CD4-positive, alpha-beta T cell treated with Interleukin-17A for 1 hour (primary cell): ENCODE results near the gene ARHGAP10.
A peak's percentile ranks its signal among the peaks of the same experiment; 100 is the strongest.
"Not testable (repeated sequence)": the region's sequence is repeated elsewhere in the genome, so short reads cannot be mapped to it uniquely, and the experiment has no call there.

Source experiments
- DNase-seq: peaks from one replicate; pipeline ENCODE4 v3.0.0-alpha.2; 2020

ARHGAP10 gene

DNA sequence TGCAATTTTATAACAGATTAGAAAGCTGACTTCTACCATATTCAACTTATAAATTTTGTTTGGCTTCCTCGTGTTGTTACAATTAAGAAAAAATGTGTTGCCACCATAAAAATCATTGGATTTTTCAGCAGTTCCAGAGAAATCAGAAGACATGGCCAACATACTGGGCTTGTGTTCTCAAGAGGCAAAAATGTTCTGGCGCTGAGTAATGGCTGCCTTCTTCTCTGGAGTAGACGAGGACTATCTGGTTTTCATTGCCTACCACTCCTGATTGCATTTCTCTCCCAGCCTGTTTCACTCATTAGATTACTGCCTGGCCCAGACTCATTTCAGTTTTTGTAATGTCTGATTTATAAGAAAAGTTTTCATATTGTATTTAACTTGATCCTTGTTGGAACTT lies 122.3 kb downstream of the ARHGAP10 start:
- DNase-seq = no peak

DNA sequence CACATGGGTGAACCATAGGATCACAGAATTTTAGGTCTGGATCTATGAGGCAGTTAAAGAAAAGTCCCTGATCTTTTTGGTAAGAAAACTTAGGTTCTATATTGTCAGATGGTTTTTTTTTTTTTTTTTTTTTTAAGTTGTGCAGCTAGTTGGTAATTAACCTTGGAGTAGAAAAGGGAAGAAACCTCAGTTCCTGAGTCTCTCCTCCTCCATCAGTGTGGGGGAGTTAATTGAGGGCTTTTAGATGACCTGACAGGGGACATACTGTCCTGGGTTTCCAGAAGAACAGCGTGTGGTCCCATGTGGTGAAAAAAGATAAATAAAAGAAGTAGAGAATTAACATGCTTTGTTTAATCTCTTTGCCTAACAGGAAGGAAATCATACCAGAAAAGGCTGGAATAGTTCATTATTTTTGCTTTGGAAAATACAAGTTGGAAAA lies 123.7 kb downstream of the ARHGAP10 start:
- DNase-seq = no peak

DNA sequence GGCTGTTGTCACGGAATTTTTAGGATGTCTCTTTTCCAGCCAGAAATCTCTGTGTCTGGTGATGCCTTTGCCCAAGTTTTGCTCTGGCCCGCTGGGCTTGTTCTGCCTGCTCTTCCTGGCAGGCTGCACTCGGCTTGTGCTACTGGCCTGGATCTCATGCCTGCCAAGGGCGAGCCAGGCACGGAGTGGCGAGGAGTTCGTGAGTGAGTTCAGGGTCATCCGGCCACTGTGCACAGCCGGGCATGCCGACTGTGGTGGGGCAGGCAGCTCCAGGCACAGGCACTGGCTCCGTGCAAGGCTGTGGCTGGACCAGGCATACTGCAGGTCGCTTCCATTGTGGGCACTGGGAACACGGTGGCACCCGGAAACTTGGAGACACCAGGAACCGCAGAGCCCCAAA lies 129.1 kb downstream of the ARHGAP10 start:
- no peak for DNase-seq

DNA sequence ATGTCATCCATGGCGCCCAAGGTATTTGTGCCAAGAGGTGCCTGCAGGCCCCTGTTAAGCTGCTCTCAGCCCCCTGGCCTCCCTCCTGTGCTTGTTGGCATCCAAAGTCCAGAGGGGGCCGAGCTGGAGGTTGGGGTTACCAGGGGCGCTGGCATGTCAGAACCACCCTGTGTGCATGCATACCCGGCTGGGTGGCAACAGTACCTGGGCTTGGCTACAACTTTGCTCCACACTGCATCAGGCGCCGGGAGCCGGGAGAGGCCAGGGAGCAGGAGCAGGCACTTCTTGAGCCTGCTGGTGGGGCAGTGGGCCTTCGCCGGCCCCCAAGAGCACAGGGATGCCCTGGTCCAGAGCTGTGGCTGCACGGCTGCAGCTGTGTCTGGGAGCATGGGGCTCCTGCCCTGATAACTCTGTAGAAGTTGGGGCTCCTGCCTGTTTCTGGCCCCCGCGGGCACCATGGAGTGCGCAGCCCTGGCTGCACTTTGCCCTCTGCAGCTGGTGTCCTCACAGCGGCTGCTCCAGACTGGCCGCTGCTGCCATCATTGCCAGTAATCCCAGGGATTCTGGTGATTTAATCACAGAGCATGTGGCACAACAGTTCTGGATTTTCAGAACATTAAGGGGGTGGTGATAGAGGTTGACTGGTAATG lies 130.3 kb downstream of the ARHGAP10 start:
- no peak for DNase-seq

DNA sequence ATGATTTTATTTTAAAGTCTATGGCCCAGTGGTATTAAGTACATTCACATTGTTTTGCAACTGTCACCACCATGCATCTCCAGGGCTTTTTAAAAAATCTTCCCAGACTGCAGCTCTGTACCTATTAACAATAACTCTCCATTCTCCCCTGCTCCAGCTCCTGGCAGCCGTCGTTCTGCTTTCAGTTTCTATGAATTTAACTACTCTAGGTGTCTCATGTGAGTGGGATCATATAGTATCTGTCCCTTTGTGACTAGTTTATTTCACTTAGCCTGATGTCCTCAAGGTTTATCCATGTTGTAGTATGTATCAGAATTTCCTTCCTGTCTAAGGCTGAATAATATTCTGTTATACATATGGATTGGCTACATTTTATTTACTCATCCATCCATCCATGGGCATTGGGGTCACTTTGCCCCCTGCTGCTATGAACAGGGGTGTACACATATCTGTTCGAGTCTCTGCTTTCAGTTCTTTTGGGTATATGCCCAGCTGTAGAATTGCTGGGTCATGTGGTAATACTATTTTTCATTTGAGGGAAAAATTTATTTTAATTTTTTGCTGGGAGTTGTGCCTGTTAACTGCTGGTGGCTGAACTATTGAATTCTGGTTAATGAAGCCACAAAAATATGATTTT lies 131.3 kb downstream of the ARHGAP10 start:
- no peak for DNase-seq

DNA sequence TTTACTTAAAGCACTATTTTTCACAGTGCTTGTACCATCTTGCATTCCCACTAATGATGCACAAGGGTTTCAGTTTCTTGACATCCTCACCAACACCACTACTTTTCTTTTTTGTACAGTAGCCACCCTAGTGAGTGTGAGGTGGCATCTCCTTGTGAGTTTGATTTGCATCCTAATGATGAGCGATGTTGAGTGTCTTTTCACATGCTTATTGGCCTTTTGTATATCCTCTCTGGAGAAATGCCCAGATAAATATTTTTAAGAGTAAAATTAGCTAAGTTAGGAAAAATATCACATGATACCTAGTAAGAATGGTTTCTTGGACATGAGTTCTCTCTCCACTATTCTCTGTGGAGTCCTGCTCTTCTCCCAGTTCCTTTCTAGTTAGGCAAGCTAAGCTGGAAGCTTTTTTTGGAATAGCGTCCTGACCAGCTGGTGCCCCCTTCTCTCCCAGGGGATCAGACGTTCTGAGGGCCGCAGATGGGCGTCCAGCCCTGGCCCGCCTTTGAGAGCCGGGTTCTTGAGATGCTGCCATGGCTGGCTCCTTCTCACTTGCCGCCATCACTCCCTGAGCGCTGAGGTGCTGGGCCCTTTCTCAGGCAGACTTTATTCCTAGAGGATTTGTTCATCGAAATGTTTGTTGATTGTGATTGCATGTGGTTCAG lies 132.1 kb downstream of the ARHGAP10 start:
- no peak for DNase-seq

DNA sequence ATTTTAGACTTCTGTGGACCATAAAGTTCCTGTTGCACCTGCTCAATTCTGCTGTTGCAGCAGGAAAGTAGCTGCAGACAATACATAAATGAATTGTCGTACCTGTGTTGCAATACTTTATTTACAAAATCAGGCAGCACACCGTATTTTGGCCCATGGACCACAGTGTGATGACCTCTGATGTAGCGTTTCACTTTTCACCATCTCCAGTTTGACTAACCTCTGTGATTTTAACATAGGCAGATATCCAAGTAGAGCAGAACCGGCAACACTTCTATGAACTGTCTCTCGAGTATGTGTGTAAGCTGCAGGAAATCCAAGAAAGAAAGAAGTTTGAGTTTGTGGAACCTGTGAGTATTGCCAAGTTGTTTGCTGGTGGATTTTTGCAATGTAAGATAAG lies 132.7 kb downstream of the ARHGAP10 start:
- DNase-seq = no peak

DNA sequence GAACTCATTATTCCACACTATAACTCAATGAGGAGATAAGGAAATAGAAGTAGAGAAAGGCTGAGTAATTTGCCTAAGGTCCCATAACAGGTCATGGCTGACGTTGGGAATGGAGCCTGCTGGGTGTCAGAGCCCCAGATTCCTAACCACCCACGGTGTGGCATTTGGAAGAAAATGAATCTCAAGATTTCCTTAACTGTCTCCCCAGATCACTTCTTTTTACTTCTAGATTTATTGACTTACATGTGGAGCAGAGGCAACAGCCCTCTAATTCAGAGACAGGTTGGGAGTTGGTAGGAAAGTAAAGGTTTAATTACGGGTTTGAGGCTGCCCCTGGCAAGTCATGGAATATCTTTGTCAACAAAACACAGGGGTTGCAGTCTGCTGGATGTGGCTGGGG lies 134.0 kb downstream of the ARHGAP10 start:
- DNase-seq = no peak

DNA sequence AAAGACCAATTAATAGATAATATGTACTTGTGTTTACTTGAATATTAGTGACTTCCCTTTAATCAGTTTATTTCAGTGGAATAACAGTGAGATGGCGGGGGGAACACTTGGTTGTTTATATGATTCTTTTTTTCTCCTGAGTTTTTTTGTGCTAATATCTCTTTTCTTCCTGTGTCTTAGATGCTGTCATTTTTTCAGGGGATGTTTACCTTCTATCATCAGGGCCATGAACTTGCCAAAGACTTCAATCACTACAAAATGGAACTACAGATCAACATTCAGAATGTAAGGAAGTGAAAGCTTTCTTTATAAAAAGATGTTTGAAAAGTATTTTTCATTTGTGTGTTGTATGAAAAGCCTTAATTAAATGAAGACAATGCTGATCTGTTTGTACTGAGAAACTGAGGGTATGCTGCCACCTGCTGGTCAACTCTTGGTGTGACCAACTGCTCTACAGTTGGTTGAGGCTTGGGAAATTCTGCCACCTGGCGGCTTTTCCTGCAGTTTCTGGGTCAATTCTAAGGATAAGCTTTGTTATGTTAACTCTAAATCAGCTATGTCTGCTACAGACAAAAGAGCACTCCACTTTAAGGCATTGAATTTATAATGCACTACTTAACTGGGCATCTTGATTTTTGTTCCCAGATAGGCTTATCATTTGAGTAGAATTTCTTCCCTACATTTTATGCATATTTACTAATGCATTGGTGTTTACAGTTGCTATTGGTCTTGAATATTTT lies 134.8 kb downstream of the ARHGAP10 start:
- peak; percentile 91 for DNase-seq

DNA sequence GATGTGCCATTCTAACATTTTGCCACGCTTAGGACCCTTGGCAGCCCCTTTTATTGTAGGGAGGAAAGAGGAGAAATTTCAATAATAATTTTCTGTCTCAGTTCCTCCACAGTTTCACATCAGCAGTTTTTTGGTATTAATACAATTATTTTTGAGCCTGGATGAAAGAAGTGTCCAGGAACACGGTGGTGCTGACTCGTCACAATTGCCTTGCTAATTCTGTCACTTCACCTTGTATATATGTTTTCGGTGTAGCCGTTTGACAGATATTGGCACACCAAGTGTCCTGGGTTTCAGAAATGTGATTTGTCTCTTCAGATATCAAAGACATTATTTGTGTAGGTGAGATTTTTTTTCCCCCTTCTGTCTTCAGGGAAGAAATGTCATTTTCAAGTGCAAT lies 142.2 kb downstream of the ARHGAP10 start:
- no peak for DNase-seq

DNA sequence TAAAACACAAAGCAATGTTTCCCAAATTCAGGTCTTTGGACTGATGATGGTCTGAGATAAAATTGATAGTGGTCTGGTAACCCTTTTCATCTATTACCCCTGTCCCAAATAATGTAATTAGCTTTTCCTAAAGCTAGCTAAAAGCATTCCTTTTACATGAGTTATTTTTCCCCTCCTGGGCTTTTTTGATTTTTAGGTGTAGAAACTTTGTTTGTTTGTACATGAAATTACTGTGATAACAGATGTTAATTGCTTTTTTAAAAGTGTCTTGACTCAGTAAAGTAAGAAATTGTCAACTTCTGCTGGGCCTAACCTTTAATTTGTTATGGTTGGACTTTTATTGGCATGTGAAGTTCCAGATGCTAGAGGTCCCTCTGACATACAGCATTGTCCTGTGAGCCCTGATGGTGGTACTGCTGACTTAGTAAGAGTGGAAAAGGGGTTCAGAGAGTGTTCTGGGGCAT lies 145.5 kb downstream of the ARHGAP10 start:
- no peak for DNase-seq

DNA sequence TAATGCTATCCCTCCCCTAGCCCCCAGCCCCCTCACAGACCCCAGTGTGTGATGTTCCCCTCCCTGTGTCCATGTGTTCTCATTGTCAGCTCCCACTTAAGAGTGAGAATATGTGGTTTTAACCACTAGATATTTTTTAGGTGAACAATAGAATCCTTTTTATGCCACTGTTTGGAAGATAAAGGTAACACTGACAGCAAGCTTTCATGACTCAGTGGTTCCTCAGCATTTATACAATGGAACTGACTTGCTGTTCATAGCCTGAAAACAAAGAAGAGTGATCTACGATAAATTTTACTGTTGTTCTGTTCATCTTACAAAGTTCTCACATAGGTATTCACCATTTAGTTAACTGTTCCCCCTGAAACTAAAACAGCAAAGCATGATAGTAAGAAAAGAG lies 147.8 kb downstream of the ARHGAP10 start:
- no peak for DNase-seq

DNA sequence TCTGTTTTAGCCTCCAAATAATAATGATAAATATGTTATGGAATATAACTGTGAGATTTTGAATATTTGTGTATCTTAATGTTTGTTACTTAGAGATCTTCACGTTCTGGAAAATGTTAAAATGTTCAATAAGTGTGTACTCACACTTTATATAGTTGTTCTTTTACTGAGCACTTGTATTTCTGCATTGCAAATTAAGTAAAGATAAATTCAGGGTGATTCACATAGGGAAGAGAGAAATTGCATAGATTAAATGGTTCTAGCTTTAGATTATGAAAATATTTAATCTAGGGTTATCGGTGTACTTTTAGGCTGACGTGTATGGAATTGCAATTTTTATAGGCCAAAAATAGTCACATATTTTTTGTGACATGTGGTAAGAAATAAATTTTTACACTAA lies 148.6 kb downstream of the ARHGAP10 start:
- no peak for DNase-seq

DNA sequence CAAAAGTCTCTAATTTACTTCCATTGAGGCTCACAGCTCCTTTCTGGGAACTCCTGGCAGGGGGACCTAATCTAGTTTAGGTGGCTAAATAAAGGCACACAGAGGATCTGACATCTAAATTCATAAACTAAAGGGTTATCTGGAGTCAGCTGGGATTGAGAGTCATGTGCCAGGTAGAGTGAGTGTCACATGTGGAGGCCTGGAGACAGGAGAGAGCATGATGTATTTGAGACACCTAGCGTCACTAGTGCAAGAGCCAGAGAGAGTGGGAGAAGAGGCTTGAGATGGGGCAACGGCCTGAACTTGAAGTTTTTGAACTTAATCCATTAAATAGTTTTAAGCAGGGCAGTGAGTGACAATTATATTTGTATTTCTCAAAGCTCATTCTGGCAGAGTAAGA lies 152.6 kb downstream of the ARHGAP10 start:
- DNase-seq = no peak

DNA sequence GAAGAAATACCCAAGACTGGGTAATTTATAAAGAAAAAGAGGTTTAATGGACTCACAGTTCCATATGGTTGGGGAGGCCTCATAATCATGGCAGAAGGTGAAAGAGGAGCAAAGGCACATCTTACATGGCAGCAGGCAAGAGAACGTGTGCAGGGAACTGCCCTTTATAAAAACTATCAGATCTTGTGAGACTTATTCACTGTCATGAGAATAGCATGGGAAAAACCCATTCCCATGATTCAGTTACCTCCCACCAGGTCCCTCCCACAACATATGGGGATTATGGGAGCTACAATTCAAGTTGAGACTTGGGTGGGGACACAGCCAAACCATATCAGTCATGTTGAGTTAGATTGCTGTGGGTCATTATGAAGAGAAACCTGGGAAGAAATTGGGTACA lies 153.3 kb downstream of the ARHGAP10 start:
- DNase-seq = not testable (repeated sequence)

DNA sequence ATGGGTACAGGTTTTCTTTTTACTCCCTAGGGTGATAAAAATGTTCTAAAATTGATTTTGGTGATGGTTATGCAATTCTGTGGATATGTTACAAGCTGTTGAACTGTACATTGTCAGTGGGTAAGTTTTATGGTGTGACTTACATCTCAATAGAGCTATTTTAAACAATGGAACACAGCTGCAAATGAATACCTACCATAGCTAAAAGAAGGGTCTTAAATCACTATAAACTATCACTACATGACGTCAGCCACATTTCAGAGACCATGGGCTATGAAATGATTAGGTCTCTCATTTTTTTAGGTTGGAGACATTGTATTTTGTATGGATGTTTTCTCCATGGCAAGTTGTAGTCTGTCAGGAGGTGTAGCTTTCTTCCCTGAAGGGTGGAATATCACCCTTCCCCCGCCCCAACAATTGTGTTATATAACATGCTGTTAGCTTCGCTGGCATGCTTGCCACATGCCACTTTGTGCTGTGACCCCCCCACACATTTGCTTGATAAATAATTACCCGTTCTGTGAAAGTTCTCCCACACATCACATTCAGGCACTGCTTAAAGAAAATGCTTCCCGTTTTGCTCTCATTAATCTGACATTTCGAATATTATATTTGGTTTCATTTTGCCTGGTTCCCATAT lies 159.7 kb downstream of the ARHGAP10 start:
- DNase-seq = no peak

DNA sequence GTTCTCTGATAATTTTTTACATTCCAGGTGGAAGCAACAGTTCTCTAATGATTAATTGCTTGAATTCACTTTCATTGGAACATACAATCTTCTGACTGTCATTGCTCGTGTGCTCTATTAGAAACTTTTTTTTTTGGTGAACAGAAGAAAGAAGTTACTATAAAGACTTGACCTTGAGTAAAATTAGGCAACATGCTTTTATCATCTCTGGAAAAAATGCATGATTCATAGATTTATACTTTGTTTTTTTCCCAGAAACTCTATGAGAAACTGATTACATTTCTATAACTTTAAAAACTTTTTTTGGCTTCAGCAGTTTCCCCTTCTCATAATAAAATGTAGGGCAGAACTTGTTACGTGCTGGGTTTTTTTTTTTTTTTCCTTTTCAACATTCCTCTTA lies 167.6 kb downstream of the ARHGAP10 start:
- no peak for DNase-seq

DNA sequence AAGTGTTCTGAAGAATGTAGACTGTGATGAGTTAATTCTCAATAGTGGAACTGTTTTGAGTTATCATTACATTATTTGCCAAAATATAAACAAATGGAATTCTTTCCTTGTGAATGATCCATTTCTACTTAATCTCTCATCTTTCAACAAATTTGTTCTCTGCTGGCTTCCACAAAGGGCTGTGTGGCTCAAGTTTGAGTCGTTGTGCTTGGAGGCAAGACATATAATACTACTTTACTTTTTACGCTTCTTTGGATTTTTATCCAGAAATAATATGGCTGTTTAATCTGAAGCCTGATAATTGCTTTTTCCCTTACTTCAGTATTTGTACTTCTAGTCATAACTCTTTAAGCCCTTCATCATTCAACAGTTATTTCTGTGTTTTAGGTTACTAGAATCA lies 169.5 kb downstream of the ARHGAP10 start:
- no peak for DNase-seq

DNA sequence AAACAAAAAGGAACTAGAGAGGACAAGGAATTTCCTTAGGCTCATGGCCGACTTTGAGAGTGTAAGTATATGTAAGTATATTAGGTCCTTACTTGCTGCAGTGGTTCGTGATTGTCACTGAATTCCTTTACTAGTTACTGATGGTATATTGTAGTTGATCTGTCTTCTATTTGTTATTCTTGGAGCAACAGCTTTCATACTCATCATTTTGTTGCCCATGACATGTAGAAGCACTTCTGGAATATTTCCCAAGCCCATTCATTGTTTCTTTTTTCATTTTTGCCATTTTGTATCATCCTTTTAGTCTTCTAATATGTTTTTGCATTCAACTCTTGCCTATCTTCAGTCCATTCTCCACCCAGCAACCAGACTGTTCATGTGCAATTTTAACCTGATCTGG lies 170.0 kb downstream of the ARHGAP10 start:
- DNase-seq = no peak

DNA sequence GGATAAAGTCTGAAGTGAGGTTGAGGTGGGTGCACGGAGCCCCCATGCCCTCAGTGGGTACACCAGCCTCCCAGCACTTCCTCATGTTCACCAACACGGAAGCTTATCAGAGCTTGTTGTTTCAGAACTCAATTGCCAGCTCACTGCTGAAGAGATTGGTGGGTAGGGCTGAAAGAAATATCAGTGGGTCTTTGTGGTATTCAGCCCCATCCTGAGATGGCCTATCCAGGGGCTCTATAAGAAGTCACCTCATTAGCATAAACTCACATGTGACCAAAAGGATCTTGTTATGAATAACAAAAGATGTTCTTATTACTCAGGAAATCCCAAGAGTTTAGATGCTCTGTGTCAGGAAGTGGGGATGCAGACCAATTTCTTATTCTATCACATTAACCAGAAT lies 177.3 kb downstream of the ARHGAP10 start:
- DNase-seq = no peak

DNA sequence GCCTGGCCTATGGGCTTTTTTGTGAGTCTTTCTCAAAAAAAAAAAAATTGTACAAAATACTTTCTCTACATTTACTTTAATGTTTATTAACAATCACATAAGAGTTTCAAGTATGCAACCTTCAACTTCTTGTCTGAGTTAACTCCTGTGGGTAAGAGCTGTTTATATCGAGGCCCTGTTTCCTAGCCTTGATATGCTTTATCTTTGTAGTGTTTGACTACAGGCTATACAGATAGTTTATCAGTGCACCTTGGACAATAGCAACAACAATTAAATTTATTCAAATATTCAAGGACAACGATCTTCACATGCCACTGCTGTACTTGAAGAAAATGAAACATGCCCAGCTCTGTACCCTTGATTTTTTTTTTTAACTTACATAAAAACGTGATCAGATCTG lies 178.4 kb downstream of the ARHGAP10 start:
- DNase-seq = no peak

DNA sequence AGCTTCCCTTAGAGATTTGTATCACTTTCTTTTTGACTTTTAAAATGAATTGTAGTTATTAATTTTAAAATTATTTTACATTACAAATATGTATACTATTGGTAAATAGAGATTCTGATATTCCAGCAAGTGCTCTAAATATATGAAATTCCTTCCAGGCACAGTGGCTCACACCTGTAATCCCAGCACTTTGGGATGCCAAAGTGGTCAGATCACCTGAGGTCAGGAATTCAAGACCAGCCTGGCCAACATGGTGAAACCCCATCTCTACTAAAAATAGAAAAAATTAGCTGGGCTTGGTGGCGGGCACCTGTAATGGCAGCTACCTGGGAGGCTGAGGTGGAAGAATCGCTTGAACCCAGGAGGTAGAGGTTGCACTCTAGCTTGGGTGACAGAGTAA lies 180.2 kb downstream of the ARHGAP10 start:
- not testable (repeated sequence) for DNase-seq

DNA sequence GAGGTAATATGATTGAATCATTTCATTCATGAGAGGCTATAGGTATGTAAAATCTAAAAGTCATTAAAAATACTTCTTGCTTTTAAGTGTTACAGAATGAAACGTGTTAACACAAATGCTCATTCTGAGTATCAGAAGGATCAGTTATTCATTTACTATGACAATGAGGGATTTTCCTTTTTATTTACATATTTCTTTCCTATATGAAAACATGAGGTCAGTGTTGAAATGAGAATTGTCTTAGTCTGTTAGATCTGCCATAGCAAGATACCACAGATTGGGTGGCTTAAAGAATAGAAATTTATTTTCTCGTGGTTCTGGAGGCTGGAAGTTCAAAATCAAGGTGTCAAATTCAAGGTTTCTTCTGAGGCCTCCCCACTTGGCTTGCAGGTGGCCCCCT lies 181.2 kb downstream of the ARHGAP10 start:
- DNase-seq = no peak
